GM18868 (cell line): Measurements from ENCODE around the gene SGPL1.
"Not testable (repeated sequence)": the region's sequence is repeated elsewhere in the genome, so short reads cannot be mapped to it uniquely, and the experiment has no call there.

Experiments used
- ATAC-seq: cut with Tn5 transposase; IDR thresholded peaks from one replicate; pipeline ENCODE4 v1.9.1; 2021; ENCODE audit warnings: mild to moderate bottlenecking, moderate library complexity; ENCODE audit not compliant: unreplicated experiment

The SGPL1 gene

GRCh38 chr10:70815504-70816219 is at the start of gene SGPL1:
SGPL1 (plus strand) TSS chr10:70815948; CDS start chr10:70816854, 906 bp downstream.
- ATAC-seq: peak; percentile 93

GRCh38 chr10:70768026-70768685 is 47.6 kb upstream of the SGPL1 start:
- ATAC-seq: not testable (repeated sequence)

GRCh38 chr10:70769121-70769520 is 46.6 kb upstream of the SGPL1 start:
- ATAC-seq: no peak

- ATAC-seq: no peak
Measured at GRCh38 chr10:70770001-70770400, 45.7 kb upstream of the SGPL1 start.

- not testable (repeated sequence) for ATAC-seq
Measured at GRCh38 chr10:70770516-70770915, 45.2 kb upstream of the SGPL1 start.

- ATAC-seq: no peak
Measured at GRCh38 chr10:70771311-70772194, 44.2 kb upstream of the SGPL1 start.

GRCh38 chr10:70772627-70773026 is 43.1 kb upstream of the SGPL1 start:
- ATAC-seq: no peak

GRCh38 chr10:70773461-70773860 is 42.3 kb upstream of the SGPL1 start:
- no peak for ATAC-seq

GRCh38 chr10:70773965-70774809 is 41.6 kb upstream of the SGPL1 start:
- ATAC-seq: no peak

GRCh38 chr10:70774810-70775678 is 40.7 kb upstream of the SGPL1 start:
- ATAC-seq: no peak

GRCh38 chr10:70775679-70776454 is 39.9 kb upstream of the SGPL1 start:
- ATAC-seq: no peak

- ATAC-seq: no peak
Measured at GRCh38 chr10:70776455-70777005, 39.2 kb upstream of the SGPL1 start.

- no peak for ATAC-seq
Measured at GRCh38 chr10:70777063-70777875, 38.5 kb upstream of the SGPL1 start.

GRCh38 chr10:70778267-70778924 is 37.4 kb upstream of the SGPL1 start:
- ATAC-seq: no peak

GRCh38 chr10:70779088-70779487 is 36.7 kb upstream of the SGPL1 start:
- no peak for ATAC-seq

- no peak for ATAC-seq
Measured at GRCh38 chr10:70779511-70780369, 36.0 kb upstream of the SGPL1 start.
